BLaER1 (cell line): Measurements from ENCODE around the gene PGAM1.

Experiments
- H3K27ac ChIP-seq: shearing (Covaris generic); formaldehyde crosslinking; 2 replicates; pipeline ENCODE4 v1.8.1; 2022
- H3K27me3 ChIP-seq: shearing (Covaris generic); formaldehyde crosslinking; 2 replicates; pipeline ENCODE4 v1.8.1; 2022
- H3K36me3 ChIP-seq: shearing (Covaris generic); formaldehyde crosslinking; 2 replicates; pipeline ENCODE4 v1.8.1; 2022
- H3K4me1 ChIP-seq: shearing (Covaris generic); formaldehyde crosslinking; 2 replicates; pipeline ENCODE4 v1.8.1; 2022
- H3K4me2 ChIP-seq: shearing (Covaris generic); formaldehyde crosslinking; 2 replicates; pipeline ENCODE4 v1.8.1; 2022
- H3K4me3 ChIP-seq: shearing (Covaris generic); formaldehyde crosslinking; 2 replicates; pipeline ENCODE4 v1.8.1; 2022
- H3K9ac ChIP-seq: shearing (Covaris generic); formaldehyde crosslinking; 2 replicates; pipeline ENCODE4 v1.8.1; 2022
- H3K9me3 ChIP-seq: shearing (Covaris generic); formaldehyde crosslinking; 2 replicates; pipeline ENCODE4 v1.8.1; 2022
- H4K20me1 ChIP-seq: shearing (Covaris generic); formaldehyde crosslinking; 2 replicates; pipeline ENCODE4 v1.8.1; 2022
- Cebpa-rat ChIP-seq: shearing (Covaris generic); IDR thresholded peaks from 2 replicates; pipeline ENCODE4 v1.8.1; 2022

The PGAM1 gene

GRCh38 chr10:97434055-97434454 is 8.1 kb downstream of the PGAM1 start:
- Histone ChIP-seq H3K4me2 (no peak overlapping the region), H3K9me3 (no peaks in the 10 kb centered on the region), H3K4me3 (no peak overlapping the region), H3K27me3 (no peaks in the 10 kb centered on the region), H3K27ac (no peak overlapping the region), H3K4me1 (peaks cover 28% of the 10 kb centered on the region), H3K9ac (no peak overlapping the region), H3K36me3 (peaks cover 92% of the 10 kb centered on the region), H4K20me1 (peaks cover 42% of the 10 kb centered on the region)
- no peak for TF ChIP-seq Cebpa-rat

- H3K9me3 ChIP-seq = no peaks in the 10 kb centered on the region
- no peaks in the 10 kb centered on the region for H3K27me3 ChIP-seq
- TF ChIP-seq Cebpa-rat = no peak
- H4K20me1 ChIP-seq = peaks cover 37% of the 10 kb centered on the region
- H3K4me3 ChIP-seq = no peak overlapping the region
- H3K9ac ChIP-seq = no peak overlapping the region
- H3K4me1 ChIP-seq = peaks cover 22% of the 10 kb centered on the region
- H3K4me2 ChIP-seq = no peak overlapping the region
- H3K27ac ChIP-seq = no peak overlapping the region
- peaks cover 93% of the 10 kb centered on the region for H3K36me3 ChIP-seq
Measured at GRCh38 chr10:97434557-97434956, 8.6 kb downstream of the PGAM1 start.

- Histone ChIP-seq H3K36me3 (peaks cover 92% of the 10 kb centered on the region), H3K9ac (no peak overlapping the region), H3K9me3 (no peaks in the 10 kb centered on the region), H3K4me3 (no peak overlapping the region), H3K27me3 (no peaks in the 10 kb centered on the region), H3K4me2 (no peak overlapping the region), H3K27ac (no peak overlapping the region), H4K20me1 (peaks cover 31% of the 10 kb centered on the region), H3K4me1 (peaks cover 17% of the 10 kb centered on the region)
- TF ChIP-seq Cebpa-rat = no peak
Measured at GRCh38 chr10:97435211-97435610, 9.2 kb downstream of the PGAM1 start.

GRCh38 chr10:97442277-97442676 is 16.3 kb downstream of the PGAM1 start:
- H3K9ac ChIP-seq = no peak overlapping the region

GRCh38 chr10:97444212-97444611 is 18.2 kb downstream of the PGAM1 start:
- Histone ChIP-seq H3K9me3 (no peaks in the 10 kb centered on the region), H4K20me1 (peaks cover 30% of the 10 kb centered on the region), H3K4me2 (peak overlapping the region; percentile 93), H3K27ac (no peak overlapping the region), H3K4me1 (peaks cover 37% of the 10 kb centered on the region), H3K4me3 (no peak overlapping the region), H3K36me3 (peaks cover 49% of the 10 kb centered on the region), H3K27me3 (no peaks in the 10 kb centered on the region), H3K9ac (no peak overlapping the region)
- TF ChIP-seq Cebpa-rat = no peak

More at GRCh38 chr10:97442277-97442676, 16.3 kb downstream of the PGAM1 start:
- Histone ChIP-seq H3K4me2 (no peak overlapping the region), H3K9me3 (no peaks in the 10 kb centered on the region), H3K27me3 (no peaks in the 10 kb centered on the region), H3K27ac (no peak overlapping the region), H4K20me1 (peaks cover 11% of the 10 kb centered on the region), H3K4me1 (peaks cover 21% of the 10 kb centered on the region), H3K4me3 (no peak overlapping the region), H3K36me3 (peaks cover 62% of the 10 kb centered on the region)
- no peak for TF ChIP-seq Cebpa-rat

- Histone ChIP-seq H3K9ac (peak overlapping the region; percentile 87), H3K27me3 (no peaks in the 10 kb centered on the region), H3K27ac (peak overlapping the region; percentile 73), H3K4me2 (peak overlapping the region; percentile 93), H4K20me1 (peaks cover 37% of the 10 kb centered on the region), H3K4me3 (peak overlapping the region; percentile 85), H3K9me3 (no peaks in the 10 kb centered on the region), H3K36me3 (peaks cover 42% of the 10 kb centered on the region), H3K4me1 (peaks cover 37% of the 10 kb centered on the region)
- no peak for TF ChIP-seq Cebpa-rat
Measured at GRCh38 chr10:97445357-97445721, 19.3 kb downstream of the PGAM1 start.

- Histone ChIP-seq H3K27me3 (no peaks in the 10 kb centered on the region), H3K36me3 (peaks cover 42% of the 10 kb centered on the region), H3K4me3 (peak within 1 kb of the TSS; percentile 85), H3K4me1 (peaks cover 41% of the 10 kb centered on the region), H3K4me2 (peak within 1 kb of the TSS; percentile 93), H3K9me3 (no peaks in the 10 kb centered on the region), H4K20me1 (peaks cover 44% of the 10 kb centered on the region), H3K9ac (peak within 1 kb of the TSS; percentile 87), H3K27ac (peak within 1 kb of the TSS; percentile 77)
- no peak for TF ChIP-seq Cebpa-rat
Measured at GRCh38 chr10:97445722-97446639, 20.0 kb downstream of the PGAM1 start, which contains the start of the genes EXOSC1 and ZDHHC16. EXOSC1 (minus strand) TSS chr10:97446006; CDS start chr10:97445985, 21 bp downstream. ZDHHC16 (plus strand) TSS chr10:97446175; CDS start chr10:97451676, 5,501 bp downstream.

GRCh38 chr10:97450828-97451227 is 24.8 kb downstream of the PGAM1 start:
- no peak overlapping the region for H3K27ac ChIP-seq
- peaks cover 42% of the 10 kb centered on the region for H3K4me1 ChIP-seq
- H3K4me2 ChIP-seq = no peak overlapping the region
- peaks cover 92% of the 10 kb centered on the region for H4K20me1 ChIP-seq
- no peak overlapping the region for H3K4me3 ChIP-seq
- peaks cover 65% of the 10 kb centered on the region for H3K36me3 ChIP-seq
- no peaks in the 10 kb centered on the region for H3K9me3 ChIP-seq
- TF ChIP-seq Cebpa-rat = no peak
- no peaks in the 10 kb centered on the region for H3K27me3 ChIP-seq
- H3K9ac ChIP-seq = no peak overlapping the region

- TF ChIP-seq Cebpa-rat = no peak
- Histone ChIP-seq H3K9ac (no peak overlapping the region), H3K27ac (no peak overlapping the region), H3K9me3 (no peaks in the 10 kb centered on the region), H3K4me1 (peaks cover 41% of the 10 kb centered on the region), H3K4me3 (no peak overlapping the region), H3K4me2 (no peak overlapping the region), H4K20me1 (peaks cover 96% of the 10 kb centered on the region), H3K27me3 (no peaks in the 10 kb centered on the region), H3K36me3 (peaks cover 72% of the 10 kb centered on the region)
Measured at GRCh38 chr10:97451605-97452004, 25.6 kb downstream of the PGAM1 start.

GRCh38 chr10:97452352-97452751 is 26.4 kb downstream of the PGAM1 start:
- Histone ChIP-seq H3K27me3 (no peaks in the 10 kb centered on the region), H3K4me1 (peaks cover 33% of the 10 kb centered on the region), H3K4me2 (no peak overlapping the region), H4K20me1 (peaks cover 95% of the 10 kb centered on the region), H3K27ac (no peak overlapping the region), H3K9me3 (no peaks in the 10 kb centered on the region), H3K36me3 (peaks cover 80% of the 10 kb centered on the region), H3K9ac (no peak overlapping the region), H3K4me3 (no peak overlapping the region)
- TF ChIP-seq Cebpa-rat = no peak
